Keratinocyte (primary cell): ENCODE measurements around the gene PITPNM3. TPM values are rescaled to one million over a fixed set of nuclear protein-coding genes. Genes with fewer than 3 reads are reported as not detected.

Source experiments
- DNase-seq: peaks from one replicate; pipeline ENCODE4 v3.0.0-alpha.2; 2011; ENCODE audit warnings: low read depth, missing footprints, low spot score
- FAIRE-seq: peaks from 2 replicates; lab custom pipeline; 2011; peaks lifted over from hg19 to GRCh38; lab: Jason Lieb, UNC
- H2AFZ ChIP-seq: 2 replicates; pipeline ENCODE4 v1.6.0; 2012; ENCODE audit warnings: low read length, control low read depth, inconsistent platforms; ENCODE audit not compliant: control insufficient read depth
- H3K27ac ChIP-seq: 2 replicates; pipeline ENCODE4 v1.5.1; 2011; ENCODE audit warnings: low read length; ENCODE audit not compliant: control insufficient read depth, insufficient read depth
- H3K27me3 ChIP-seq: 3 replicates; pipeline ENCODE4 v1.6.0; 2011; ENCODE audit warnings: low read length; ENCODE audit not compliant: control insufficient read depth, insufficient read depth; ENCODE audit errors: extremely low read depth
- H3K36me3 ChIP-seq, 2 experiments: 2 replicates in 1 of 2; 3 replicates in 1 of 2; pipeline ENCODE4 v1.5.1; 2011; ENCODE audit warnings: low read length in 2 of 2, mild to moderate bottlenecking in 1 of 2; ENCODE audit not compliant: control insufficient read depth in 2 of 2, insufficient read depth in 2 of 2; ENCODE audit errors: extremely low read depth in 1 of 2
- H3K4me1 ChIP-seq: 3 replicates; pipeline ENCODE4 v1.5.1; 2011; ENCODE audit warnings: low read length; ENCODE audit not compliant: control insufficient read depth, insufficient read depth; ENCODE audit errors: extremely low read depth
- H3K4me2 ChIP-seq: 3 replicates; pipeline ENCODE4 v1.6.0; 2011; ENCODE audit warnings: low read depth, low read length; ENCODE audit not compliant: control insufficient read depth, insufficient read depth; ENCODE audit errors: extremely low read depth
- H3K4me3 ChIP-seq, 3 experiments: fragments of 200-600 bp in 1 of 3; sonication (generic) in 1 of 3; 2 replicates in 2 of 3; 3 replicates in 1 of 3; pipeline ENCODE4 v1.5.1; 2011 to 2016; ENCODE audit warnings: low read length in 3 of 3, mild to moderate bottlenecking in 3 of 3, control low read depth in 2 of 3, inconsistent platforms in 1 of 3, low read depth in 1 of 3, mixed read lengths in 1 of 3, mixed run types in 1 of 3, moderate library complexity in 1 of 3; ENCODE audit not compliant: control insufficient read depth in 2 of 3, insufficient read depth in 2 of 3; ENCODE audit errors: extremely low read depth in 1 of 3
- H3K79me2 ChIP-seq: 2 replicates; pipeline ENCODE4 v1.6.0; 2012; ENCODE audit warnings: low read length; ENCODE audit not compliant: control insufficient read depth, insufficient read depth
- H3K9ac ChIP-seq: 3 replicates; pipeline ENCODE4 v1.6.0; 2011; ENCODE audit warnings: low read length; ENCODE audit not compliant: control insufficient read depth, insufficient read depth; ENCODE audit errors: extremely low read depth
- H3K9me1 ChIP-seq: 3 replicates; pipeline ENCODE4 v1.6.0; 2011; ENCODE audit warnings: low read length; ENCODE audit not compliant: control insufficient read depth, insufficient read depth; ENCODE audit errors: extremely low read depth
- H3K9me3 ChIP-seq: 2 replicates; pipeline ENCODE4 v1.5.1; 2012; ENCODE audit warnings: low read depth, low read length; ENCODE audit not compliant: control insufficient read depth
- H4K20me1 ChIP-seq: 3 replicates; pipeline ENCODE4 v1.6.0; 2011; ENCODE audit warnings: low read length; ENCODE audit not compliant: control insufficient read depth, insufficient read depth; ENCODE audit errors: extremely low read depth
- EZH2 ChIP-seq: IDR thresholded peaks from one replicate; pipeline ENCODE4 v1.6.1; 2012; ENCODE audit warnings: inconsistent platforms, mild to moderate bottlenecking, low read length, moderate library complexity
- dilution Hi-C: fragments of 300-500 bp; cut with MboI; formaldehyde crosslinking; loops from one replicate; pipeline ENCODE4 v1.7.0; 2020; ENCODE audit warnings: low sequenced_read_pairs; ENCODE audit not compliant: extremely low pct_ligation_motif_present
- polyA plus RNA-seq, 5 experiments: library from polyadenylated mRNA; depleted of rRNA in 3 of 5; stranded (reverse) in 3 of 5; stranded (forward) in 1 of 5; unstranded in 1 of 5; fragments of >200 nt; gene quantifications; 1 replicate in 1 of 5; 2 replicates in 3 of 5; 3 replicates in 1 of 5; pipeline versions ENCODE4 v1.2.1 to v1.2.3, GENCODE V29; 2011 to 2012; ENCODE audit warnings: missing spikeins in 2 of 5, low read depth in 1 of 5, low replicate concordance in 1 of 5
- TF ChIP-seq, protein P1 (sequence below), 3 experiments: IDR thresholded peaks in 1 of 3; conservative IDR thresholded peaks in 1 of 3; optimal IDR thresholded peaks in 1 of 3; 2 replicates in 2 of 3; 3 replicates in 1 of 3; pipeline versions ENCODE3 to v1.5.1; 2011; ENCODE audit warnings: low read length in 3 of 3, mild to moderate bottlenecking in 3 of 3, moderate library complexity in 2 of 3, control low read depth in 1 of 3, inconsistent platforms in 1 of 3; ENCODE audit not compliant: insufficient read depth in 2 of 3; ENCODE audit errors: extremely low read depth in 1 of 3

The PITPNM3 gene
- polyA plus RNA-seq, 1 donor (not counting 4 experiments of a cell fraction or from before 2014, with no cell fraction given), result 7.7 TPM

DNA sequence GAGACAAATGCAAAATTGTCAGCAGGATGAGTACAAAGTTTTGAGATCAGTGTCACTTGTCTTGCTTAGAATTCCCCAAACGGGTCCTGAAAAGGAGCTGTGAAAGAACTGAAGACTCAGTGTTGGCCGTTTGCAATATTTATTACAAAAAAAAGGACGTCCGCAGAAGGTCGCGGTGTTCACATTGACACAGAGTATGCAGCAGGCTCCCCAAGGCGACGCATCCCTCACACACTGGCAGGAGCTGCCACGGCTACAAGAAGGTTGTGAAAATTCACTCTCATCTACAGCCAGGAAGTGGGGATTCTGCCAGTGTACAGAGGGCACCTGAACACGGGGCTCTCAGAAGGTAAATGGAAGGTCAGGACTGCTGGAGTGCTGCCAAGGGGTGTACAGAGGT lies 147.6 kb downstream of the PITPNM3 start:
- no peaks in the 10 kb centered on the region for H3K4me1 ChIP-seq
- H3K79me2 ChIP-seq, result no peaks in the 10 kb centered on the region
- H3K9me1 ChIP-seq, result no peaks in the 10 kb centered on the region
- no peak overlapping the region for H3K27ac ChIP-seq
- no peaks in the 10 kb centered on the region for H3K9me3 ChIP-seq
- no peak overlapping the region for H3K4me3 ChIP-seq
- dilution Hi-C loops, result loop anchor here (25.0 kb wide), 1 partner anchor 796 kb away; no protein-coding TSS in a partner anchor
- no peaks in the 10 kb centered on the region for H3K27me3 ChIP-seq
- H3K4me2 ChIP-seq, result no peak overlapping the region
- H3K9ac ChIP-seq, result no peak overlapping the region
- no peak for DNase-seq
- FAIRE-seq, result no peak
- TF ChIP-seq EZH2, result no peak
- TF ChIP-seq, protein P1, sequence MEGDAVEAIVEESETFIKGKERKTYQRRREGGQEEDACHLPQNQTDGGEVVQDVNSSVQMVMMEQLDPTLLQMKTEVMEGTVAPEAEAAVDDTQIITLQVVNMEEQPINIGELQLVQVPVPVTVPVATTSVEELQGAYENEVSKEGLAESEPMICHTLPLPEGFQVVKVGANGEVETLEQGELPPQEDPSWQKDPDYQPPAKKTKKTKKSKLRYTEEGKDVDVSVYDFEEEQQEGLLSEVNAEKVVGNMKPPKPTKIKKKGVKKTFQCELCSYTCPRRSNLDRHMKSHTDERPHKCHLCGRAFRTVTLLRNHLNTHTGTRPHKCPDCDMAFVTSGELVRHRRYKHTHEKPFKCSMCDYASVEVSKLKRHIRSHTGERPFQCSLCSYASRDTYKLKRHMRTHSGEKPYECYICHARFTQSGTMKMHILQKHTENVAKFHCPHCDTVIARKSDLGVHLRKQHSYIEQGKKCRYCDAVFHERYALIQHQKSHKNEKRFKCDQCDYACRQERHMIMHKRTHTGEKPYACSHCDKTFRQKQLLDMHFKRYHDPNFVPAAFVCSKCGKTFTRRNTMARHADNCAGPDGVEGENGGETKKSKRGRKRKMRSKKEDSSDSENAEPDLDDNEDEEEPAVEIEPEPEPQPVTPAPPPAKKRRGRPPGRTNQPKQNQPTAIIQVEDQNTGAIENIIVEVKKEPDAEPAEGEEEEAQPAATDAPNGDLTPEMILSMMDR (optimal IDR thresholded peaks at IDR 0.05 in 1 of 3, IDR thresholded peaks at IDR 0.05 in 1 of 3, conservative IDR thresholded peaks at IDR 0.05 in 1 of 3; ENCODE audit: extremely low read depth in 1 of 3, insufficient read depth in 2 of 3, low read length in 3 of 3), result no peak
- H3K36me3 ChIP-seq, result no peaks in the 10 kb centered on the region
- no peaks in the 10 kb centered on the region for H4K20me1 ChIP-seq
- no peak overlapping the region for H2AFZ ChIP-seq

DNA sequence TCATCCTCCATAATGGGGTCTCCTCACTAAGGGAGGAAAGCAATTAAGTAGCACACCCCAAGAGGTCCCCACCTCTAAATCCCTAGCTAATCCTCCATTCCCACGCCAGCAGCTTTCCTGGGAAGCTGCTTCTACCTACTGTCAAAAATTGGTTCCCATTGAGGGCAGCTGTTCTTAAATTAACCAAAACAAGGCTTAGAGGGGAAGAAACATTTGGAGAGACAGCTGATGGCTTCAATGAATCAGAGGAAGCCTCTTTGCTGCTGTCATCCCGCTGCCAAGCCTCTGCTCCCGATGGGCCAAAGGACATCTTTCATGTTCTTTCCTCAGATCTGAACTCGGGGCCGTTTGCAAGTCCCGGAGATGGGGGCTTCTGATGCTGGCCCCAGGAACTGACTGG lies 148.1 kb downstream of the PITPNM3 start:
- Histone ChIP-seq H3K36me3 (no peaks in the 10 kb centered on the region), H3K9me3 (no peaks in the 10 kb centered on the region), H3K9me1 (no peaks in the 10 kb centered on the region), H3K27ac (no peak overlapping the region), H3K79me2 (no peaks in the 10 kb centered on the region), H3K4me3 (no peak overlapping the region), H4K20me1 (no peaks in the 10 kb centered on the region), H3K9ac (no peak overlapping the region), H3K4me1 (no peaks in the 10 kb centered on the region), H2AFZ (no peak overlapping the region), H3K4me2 (no peak overlapping the region), H3K27me3 (no peaks in the 10 kb centered on the region)
- dilution Hi-C loops, result loop anchor here (25.0 kb wide), 1 partner anchor 796 kb away; no protein-coding TSS in a partner anchor
- DNase-seq (no peak), FAIRE-seq (no peak)
- TF ChIP-seq, protein P1 (optimal IDR thresholded peaks at IDR 0.05 in 1 of 3, IDR thresholded peaks at IDR 0.05 in 1 of 3, conservative IDR thresholded peaks at IDR 0.05 in 1 of 3; ENCODE audit: extremely low read depth in 1 of 3, insufficient read depth in 2 of 3, low read length in 3 of 3), result no peak
